GM21786 (cell line): ENCODE results near the gene LLCFC1.

ENCODE experiments used
- ATAC-seq: cut with Tn5 transposase; IDR thresholded peaks from one replicate; pipeline ENCODE4 v1.9.1; 2021; ENCODE audit not compliant: unreplicated experiment

The LLCFC1 gene

DNA sequence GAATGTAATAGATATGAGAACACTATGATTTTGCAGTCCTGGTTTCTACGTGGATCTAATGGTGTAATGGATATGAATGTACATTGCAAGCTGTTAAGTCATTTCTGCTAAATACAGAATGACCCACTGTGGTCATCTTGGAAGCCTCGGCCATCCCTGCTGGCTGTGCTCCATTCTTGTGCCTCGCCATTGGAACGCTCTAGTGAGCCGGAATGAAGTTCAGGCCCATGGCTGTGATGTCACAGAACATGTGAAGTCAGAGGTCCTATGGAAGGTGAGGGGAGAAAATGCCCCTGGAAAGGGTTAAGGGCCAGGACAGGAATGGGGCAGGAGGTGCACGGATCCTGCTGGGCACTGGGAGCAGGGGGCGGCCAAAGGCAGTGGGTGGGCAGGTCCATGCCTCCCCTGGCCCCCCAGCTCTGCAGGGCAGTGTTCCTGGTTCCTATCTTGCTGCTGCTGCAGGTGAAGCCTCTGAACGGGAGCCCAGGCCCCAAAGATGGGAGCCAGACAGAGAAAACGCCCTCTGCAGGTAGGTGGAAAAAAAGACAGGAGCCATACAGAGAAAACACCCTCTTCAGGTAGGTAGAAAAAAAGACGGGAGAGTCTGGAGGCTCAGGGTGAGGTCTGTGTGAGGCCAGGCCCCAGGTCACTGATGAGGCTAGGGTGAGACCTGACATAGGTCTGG, at the start of gene LLCFC1:
Gene LLCFC1 (plus strand): TSS at position 259 of the 685 bp plus-strand sequence. CDS start 138 bp downstream, at position 397.
- ATAC-seq = no peak

DNA sequence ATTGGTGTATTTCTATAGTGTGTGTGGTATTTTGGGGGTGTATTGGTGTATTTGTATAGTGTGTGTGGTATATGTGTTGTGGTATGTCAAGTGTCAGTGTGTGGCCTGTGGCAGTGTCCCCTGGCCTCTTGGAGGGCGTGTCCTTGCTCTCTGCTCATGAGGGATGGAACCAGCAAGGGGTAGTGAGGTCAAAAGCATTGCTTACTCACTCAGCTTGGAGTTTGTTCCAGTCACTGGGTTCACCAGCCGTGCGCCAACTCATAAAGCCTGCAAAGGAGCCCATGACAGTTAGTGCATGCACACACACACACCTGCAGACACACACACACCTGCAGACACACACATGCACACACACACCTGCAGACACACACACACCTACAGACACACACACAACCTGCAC, 49.5 kb upstream of the LLCFC1 start:
- ATAC-seq = no peak

DNA sequence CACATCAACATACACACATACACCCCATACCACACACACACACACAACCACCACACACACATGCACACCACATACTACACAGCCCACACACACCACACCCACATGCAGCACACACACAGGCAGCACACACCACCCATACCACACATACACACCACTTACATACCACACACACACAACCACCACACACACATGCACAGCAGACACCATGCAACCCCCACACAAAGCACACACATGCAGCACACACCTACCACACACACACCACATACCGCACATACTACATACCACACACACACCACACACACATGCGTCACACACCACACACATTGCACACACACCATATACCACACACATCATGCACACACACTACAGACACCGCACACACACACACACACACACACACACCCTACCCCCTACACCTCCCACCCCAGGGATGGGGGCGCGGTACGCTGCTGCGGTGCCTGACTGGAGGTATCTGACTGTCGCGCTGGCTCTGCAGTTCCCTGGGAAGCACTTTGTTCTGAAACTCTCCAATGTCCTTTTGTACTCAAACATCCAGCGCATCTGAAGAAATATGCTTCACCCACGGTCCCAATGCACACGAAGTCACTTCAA, 48.3 kb upstream of the LLCFC1 start:
- no peak for ATAC-seq

DNA sequence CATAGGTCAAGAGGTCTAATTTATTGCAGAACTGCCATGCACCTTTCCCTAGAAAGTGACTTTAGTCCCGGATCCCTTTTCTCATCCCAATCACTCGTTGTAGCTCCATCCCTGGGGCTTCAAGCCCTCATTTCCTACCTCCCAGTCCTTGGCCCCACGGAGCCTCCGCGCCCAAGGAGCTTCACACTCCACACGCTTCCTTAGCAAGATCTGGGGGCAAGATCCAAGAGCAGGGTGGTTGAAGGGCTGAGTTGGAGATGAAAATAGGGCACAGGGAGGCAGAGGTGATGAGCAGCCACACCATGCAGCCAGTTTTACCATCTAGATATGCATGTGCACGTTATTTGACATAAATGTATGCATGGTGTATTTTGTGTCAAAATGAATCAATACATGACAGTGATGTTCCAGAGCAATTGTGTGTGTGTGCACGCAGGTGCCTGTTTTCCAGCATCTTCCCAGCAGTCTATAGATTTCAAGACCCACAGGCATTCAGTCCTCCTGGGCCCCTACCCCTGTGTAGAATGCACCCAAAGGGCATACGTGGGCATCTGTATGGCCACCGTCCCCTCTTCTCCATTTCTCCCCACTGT, 47.7 kb upstream of the LLCFC1 start:
- ATAC-seq = no peak

DNA sequence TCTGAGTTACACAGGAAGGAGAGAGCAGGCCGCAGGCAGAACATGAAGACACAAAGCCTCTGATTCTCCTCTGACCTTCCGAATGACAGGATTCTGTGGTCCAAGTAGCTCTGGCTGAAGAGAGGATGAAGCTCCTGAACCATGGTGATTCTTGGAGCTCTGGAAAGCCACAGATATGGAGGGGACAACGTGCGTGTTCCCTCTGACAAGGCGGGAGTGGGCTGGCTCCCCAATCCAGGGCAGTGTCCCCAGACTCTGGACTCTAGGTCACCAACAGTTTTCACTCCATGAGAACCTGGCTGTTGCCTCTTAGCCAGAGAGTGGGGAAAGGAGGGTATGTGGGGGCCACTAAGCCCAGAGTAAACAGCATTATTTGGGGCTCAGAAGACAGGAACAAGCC, 46.3 kb upstream of the LLCFC1 start:
- no peak for ATAC-seq

DNA sequence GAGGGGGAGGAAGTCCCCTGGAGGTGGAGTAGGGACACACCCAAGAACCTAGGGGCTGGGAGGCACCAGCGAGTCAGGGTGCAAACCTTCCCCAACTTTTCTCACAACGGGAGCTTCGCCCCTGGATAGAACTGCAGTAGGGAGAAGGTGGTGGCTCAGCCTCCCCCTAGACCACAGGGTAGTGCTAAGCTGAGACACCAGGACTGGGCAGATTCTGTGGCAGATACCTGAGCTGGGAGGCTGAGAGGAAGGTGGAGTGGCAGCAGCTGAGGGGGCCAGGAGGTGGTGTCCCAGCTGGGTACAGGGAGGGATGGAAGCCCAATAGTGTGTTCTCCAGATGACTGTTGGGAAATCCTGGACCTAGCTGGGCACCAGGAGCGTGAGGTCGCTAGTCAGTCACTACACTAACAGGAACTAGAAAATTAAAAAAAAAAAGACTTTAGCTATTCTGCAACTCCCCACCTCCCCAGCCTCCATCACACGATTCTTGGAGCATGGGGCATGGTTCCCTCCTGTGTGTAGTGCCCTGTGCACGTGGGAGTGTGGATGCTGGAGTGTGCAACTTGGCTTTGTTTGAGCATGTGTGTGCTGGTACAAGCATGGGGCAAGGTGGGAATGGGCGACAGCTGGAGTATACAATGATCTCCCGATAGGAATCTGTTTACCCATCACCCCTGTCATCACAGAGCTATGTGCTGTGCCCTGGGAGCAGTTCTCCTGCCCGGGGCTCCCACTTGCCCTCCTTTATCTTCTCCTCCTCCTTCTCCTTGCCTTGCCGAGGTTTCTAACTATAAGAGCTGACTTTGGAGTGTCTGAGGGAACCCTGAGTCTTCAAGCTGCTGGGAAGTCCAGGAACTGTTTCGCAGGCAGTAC, 44.9 kb upstream of the LLCFC1 start:
- ATAC-seq = no peak

DNA sequence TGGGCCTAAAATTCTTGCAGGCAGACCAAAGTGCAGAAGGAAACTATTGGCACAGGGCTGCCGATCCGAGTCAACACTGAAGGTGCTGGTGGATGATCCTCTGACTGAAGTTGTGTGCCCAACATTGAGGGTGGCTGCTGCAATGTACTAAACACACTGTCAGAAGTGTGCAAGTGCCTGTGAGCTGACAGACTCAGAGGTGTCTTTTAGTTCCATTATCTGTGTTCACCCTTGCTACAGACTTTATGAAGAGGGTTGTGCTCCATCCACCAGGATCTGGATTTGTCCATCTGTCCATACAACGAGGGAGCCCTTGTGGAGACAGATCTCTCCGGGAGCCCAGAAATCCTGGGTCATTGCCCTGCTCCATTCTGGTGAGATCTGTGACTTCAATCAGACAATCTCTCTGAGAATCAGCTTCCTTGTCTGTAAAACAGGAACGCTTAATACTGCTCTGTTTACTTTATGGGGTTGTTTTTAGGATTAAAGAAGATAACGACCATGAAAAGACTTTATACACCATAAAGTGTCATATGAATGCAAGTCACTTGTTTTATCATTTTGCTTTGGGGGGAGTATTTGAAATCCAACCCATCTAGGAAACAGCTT, 44.2 kb upstream of the LLCFC1 start:
- no peak for ATAC-seq

DNA sequence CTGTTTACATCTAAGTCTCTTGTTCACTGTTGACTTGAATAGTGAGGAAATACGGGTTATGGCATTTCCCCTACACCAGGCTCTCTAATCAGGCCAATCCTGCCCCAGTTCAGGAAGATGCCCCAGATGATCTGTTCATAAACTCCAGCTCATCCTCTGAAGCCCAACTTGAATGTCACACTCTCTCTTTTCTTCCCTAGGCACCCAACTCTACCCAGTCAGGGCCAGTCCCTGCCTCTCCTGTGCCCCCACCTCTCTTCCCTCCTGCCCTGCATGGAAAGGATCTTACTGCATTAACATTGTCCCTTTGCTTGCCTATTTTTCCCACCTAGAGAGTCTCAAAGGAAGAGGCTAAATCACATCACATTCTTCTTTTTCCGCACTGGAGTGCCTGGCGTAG, 43.1 kb upstream of the LLCFC1 start:
- ATAC-seq = no peak

DNA sequence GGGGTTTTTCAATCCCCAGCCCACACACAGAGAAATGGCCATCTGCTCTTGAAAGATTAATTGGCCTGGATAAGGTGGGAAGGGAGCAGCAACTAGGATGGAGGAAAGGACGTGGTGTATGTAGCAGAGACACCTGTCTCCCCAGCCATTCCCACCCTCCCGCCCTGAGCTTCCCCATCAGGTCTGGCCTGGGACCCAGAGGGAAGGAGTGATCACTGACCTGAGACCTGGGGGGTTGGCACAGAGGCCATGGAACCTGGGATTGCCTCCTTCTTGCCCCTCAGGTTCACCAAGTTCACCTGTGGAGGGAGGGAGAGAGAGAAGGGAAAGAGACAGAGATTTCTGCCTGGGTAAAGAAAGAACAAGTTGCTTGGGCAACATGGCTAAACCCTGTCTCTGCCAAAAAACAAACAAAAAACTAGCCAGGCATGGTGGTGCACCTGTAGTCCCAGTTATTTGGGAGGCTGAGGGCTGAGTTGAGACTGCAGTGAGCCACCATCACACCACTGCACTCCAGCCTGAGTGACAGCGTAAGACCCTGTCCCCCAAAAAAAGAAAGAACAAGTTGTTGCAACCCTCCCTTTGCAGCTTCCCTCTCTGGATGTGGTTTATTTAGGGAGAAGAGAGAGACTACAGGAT, 42.4 kb upstream of the LLCFC1 start:
- no peak for ATAC-seq

DNA sequence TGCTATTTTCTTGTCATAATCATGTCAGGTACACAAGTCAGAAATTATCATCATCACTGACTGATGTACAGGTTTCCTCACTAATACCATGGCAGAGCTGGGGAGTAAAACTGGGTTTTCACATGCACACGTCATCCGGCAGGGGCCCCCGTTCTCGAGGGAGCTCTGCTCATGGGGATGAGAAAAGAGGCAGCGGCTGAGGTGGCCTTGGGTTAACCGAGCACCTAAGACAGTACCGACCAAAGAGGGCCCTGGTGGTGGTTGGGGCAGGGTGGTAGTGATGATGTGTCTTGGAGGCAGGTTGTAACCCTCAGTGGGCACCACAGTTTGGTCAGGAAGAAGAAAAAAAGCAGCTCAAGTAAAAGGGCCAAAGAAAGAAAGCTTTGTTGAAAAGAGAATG, 41.6 kb upstream of the LLCFC1 start:
- ATAC-seq = no peak

DNA sequence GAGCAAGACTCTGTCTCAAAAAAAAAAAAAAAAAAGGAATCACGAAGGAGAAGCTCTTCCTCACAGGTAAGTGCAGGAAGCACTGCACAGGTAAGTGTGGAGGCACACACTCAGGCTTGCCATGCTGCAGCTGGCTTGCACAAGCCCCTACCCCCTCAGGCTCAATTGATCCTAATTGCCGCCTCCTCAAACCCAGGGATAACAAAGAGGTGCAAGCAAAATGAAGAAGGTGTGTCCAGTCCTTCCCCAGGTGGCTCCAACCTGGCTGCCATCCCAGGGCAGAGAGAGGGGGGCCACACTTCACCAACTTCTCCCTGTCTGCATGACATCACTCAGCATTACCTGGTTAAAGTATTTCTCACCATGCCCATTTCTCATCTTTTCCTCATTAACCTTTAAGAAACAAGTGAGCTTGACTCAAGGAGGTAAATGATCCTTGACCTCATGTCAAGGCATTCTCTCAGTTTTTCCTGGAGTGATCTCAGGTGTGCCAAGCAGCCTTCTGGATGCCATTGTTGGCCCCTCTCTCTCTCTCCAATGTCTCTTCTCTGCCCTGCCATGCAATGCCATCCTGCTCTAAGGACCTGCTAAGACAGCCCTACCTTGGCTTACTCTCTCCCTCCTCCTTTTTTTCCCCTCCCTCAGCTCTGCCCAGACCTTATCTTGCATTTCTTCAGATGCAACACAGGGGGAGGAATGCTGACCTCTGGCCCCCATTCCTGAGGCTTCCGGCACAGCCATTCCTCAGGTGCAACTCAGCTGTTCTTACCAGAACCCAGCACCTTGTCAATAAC, 40.7 kb upstream of the LLCFC1 start:
- no peak for ATAC-seq

DNA sequence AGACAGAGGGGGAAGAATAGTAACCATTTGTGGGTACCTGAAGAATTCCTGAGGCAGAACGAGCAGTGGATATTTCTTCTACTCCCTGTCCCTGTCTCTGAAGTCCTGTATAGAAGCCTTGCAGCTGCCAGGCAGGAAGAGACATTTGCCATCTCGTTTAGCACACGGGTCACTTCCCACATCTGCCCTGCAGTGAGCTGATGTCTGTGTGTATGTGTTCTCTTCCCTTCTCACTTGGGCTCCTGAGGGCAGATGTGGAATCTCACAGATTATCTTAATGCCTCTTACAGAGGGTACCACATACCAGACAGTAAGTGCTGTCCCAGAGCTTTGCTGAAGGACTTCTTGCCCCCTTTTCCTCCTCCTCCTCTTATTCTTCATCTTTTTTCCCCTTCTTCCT, 39.6 kb upstream of the LLCFC1 start:
- ATAC-seq = no peak

DNA sequence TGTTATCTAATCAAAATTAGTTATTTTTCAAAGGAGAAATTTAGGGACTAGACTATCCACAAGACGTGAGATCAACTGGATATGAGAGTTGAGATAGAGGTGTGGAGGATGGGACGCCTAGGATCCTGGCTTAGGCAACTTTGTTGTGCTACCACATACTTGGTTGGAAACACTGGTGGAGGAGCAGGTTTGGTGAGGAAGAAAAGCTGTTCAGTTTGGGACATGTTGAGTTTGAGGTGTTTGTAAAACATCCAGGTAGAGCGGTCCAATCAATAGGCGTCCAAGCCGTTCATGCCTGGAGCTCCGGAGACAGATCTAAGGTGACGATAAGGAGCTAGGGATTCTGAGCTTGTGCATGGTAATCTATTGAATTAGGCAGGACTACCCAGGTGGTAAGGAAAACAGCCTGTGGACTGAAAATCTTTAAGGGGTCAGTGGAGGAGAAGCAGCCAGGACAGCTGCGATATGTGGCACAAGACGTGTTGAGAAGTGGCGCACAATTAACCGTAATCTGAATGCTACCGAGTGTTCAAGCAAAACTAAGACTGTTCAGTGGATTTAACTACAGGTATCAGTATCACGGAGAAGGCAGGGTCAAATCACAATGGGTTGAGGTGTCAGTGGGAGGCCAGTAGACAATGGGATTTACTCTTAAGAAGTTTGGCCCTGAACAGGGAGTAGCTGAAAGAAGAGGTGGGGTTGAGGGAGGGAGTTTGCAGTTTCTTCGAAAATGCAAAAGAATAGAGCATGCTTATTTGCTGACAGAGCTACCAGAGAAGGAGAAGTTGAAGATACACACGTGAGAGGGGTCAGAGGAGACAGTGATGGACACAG, 37.6 kb upstream of the LLCFC1 start:
- no peak for ATAC-seq

DNA sequence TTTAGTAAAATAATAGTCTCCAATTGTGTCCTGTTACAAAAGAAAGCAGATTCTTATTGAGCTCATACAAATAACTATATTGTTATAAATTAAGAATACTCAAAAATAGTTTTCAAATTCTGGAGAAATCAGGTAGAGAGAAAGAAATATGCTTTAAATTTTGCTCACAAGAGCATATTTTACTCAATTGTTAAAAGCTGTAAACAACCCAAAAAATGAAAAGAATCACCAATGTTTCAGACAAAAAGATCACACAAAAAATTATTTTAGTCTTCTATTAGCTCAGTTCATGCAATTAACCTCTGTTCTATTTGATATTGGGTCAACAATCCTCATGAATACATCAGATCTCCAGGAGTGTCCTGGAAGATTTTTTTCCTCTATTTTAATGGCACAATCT, 35.2 kb upstream of the LLCFC1 start:
- no peak for ATAC-seq

DNA sequence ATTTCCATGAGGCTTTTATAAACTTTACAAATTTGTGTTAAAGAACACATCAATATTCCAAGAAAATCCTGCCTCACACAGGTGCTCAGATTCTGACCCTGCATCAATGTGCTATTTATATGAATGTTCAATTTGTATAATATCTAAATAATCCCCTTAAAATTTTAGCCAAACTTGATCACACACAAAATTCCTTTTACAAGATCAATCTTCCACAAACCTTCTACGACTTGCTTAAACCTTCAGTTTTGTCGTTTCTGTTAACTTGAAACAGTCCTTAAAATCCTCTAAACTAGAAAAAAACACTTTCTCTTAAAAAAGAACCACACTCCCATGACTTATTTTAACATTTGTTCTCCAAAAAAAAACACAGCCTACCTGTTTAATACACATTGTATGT, 33.5 kb upstream of the LLCFC1 start:
- ATAC-seq = no peak

DNA sequence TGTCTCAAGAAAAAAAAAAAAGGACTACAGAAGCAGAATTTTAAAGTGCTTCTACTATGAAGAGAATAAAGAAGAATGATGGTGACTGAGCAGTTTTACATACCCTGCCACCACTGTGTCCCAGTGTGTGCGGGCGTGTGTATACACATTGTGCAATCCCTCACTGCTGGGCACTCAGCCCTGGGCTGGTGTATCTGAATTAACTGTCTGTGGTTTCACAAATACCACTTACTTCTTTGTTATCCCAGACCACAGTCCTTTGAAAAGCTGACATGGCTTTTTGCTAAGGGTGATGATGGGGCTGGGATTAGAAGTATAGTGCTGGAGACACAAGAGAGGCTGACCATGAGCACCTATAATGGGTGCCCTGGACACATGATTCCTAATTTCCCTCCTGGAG, 32.6 kb upstream of the LLCFC1 start:
- ATAC-seq = no peak

DNA sequence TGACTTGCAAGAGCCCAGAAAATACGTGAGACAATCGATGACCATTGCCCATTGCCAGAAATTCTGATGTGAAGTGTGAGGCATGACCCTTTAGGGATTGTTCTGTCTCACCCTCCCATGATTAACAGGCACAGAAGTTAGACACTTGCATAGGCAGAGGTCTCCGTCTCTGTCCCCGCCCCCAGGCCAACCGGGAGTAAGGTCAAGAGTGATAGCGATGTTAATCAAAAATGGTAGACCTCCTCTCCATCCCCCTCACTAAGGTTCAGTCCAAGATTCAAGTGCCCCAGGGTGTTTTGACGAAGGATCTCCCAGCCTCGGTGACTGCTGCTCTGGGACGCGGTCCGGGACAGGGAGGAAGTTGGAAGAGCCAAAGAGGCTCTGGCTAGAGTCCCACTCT, 31.0 kb upstream of the LLCFC1 start:
- no peak for ATAC-seq

DNA sequence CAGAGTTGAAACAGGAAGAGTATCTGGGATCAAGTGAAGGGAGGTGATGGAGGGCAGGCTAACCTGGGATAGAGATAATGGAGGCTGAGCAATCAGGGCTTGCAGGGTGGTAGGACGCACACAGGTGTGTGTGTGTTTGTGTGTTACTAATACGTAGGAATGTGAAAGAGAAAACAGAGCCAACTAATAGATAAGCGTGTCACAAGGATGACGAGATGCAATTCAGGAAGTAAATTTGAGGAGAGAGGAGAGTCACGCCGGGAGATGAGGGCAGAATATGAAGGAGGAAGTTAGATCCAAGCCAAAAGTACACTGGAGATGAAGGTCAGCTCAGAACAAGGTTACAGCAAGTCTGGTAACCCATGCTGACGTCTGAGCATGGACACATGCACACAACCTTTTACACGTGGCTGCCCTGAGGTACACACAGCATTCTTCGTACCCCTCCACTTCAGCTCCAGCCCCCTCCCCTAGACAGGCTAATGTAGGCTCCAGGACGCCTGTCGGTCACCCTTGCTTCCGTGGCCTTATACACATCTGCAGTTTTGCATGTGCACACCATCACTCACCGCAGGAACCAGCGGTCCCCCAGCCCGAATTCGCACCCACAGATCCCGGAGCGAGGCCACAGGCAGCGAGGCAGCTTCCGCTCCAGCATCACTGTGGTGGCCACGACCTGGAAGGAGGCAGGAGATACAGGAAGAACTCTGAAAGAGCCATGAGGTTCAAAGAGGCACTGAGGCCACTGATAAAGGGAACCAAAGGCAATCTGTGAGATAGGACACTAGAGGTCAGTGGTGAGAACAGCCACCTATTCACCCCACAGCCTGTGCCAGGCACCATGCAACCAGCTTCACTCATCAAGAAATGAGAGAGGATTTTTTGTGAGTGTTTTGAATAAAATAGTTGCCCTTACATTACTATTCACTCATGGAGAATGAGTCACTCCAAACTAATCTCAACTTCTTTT, 30.1 kb upstream of the LLCFC1 start:
- ATAC-seq = no peak
